H1 (cell line): ENCODE results near the gene LGALS4. TPM values are rescaled to one million over a fixed set of nuclear protein-coding genes. Genes with fewer than 3 reads are reported as not detected.

Source experiments
- CTCF ChIA-PET: fragments of 300-600 bp; sonication (Branson Sonifier 250); formaldehyde crosslinking; loops from one replicate; lab custom pipeline; 2021; ENCODE audit not compliant: partially characterized antibody; lab: Charles Lee
- POLR2A ChIA-PET: fragments of 300-600 bp; sonication (Branson Sonifier 250); formaldehyde crosslinking; loops from one replicate; lab custom pipeline; 2021; ENCODE audit warnings: inconsistent platforms; ENCODE audit not compliant: partially characterized antibody; lab: Charles Lee
- DNase-seq, 2 experiments: peaks; one replicate each; pipeline versions ENCODE4 v3.0.0 to v3.0.0-alpha.2; 2010 to 2022; ENCODE audit warnings: low spot score in 2 of 2, low read depth in 1 of 2, mixed read lengths in 1 of 2
- FAIRE-seq: peaks from 2 replicates; lab custom pipeline; 2011; peaks lifted over from hg19 to GRCh38; lab: Jason Lieb, UNC
- H2AFZ ChIP-seq: 2 replicates; pipeline ENCODE4 v1.8.1; 2012; ENCODE audit warnings: low read length, inconsistent platforms
- H2AK5ac ChIP-seq: 2 replicates; pipeline ENCODE4 v1.6.1; 2013; ENCODE audit warnings: low read depth, low read length
- H2BK120ac ChIP-seq: replicated peaks from 2 replicates; pipeline ENCODE3; 2013; ENCODE audit warnings: low read depth, low read length, inconsistent platforms
- H2BK12ac ChIP-seq: 2 replicates; pipeline ENCODE4 v1.6.1; 2013; ENCODE audit warnings: low read depth, low read length
- H2BK15ac ChIP-seq: 2 replicates; pipeline ENCODE4 v1.6.1; 2013; ENCODE audit warnings: low read length
- H2BK20ac ChIP-seq: 2 replicates; pipeline ENCODE4 v1.6.1; 2013; ENCODE audit warnings: low read length
- H2BK5ac ChIP-seq: 2 replicates; pipeline ENCODE4 v1.6.1; 2013; ENCODE audit warnings: low read depth, low read length
- H3K14ac ChIP-seq: 2 replicates; pipeline ENCODE4 v1.6.1; 2013; ENCODE audit warnings: inconsistent platforms; ENCODE audit not compliant: insufficient read length
- H3K18ac ChIP-seq: 2 replicates; pipeline ENCODE4 v1.6.1; 2013; ENCODE audit warnings: low read length; ENCODE audit errors: extremely low read depth
- H3K23ac ChIP-seq: 2 replicates; pipeline ENCODE4 v1.6.1; 2013; ENCODE audit warnings: inconsistent platforms; ENCODE audit not compliant: insufficient read length
- H3K23me2 ChIP-seq: 2 replicates; pipeline ENCODE4 v1.6.1; 2013; ENCODE audit warnings: low read depth, low read length
- H3K27ac ChIP-seq: 2 replicates; pipeline ENCODE4 v1.6.1; 2011; ENCODE audit warnings: low read depth, low read length, inconsistent platforms
- H3K27me3 ChIP-seq, 4 experiments: replicated peaks in 1 of 4; 1 replicate in 1 of 4; 2 replicates in 3 of 4; pipeline versions ENCODE4 v1.6.1 to v1.8.1; 2011 to 2013; ENCODE audit warnings: low read length in 3 of 4, mild to moderate bottlenecking in 3 of 4, inconsistent platforms in 2 of 4, mixed read lengths in 2 of 4, moderate library complexity in 1 of 4; ENCODE audit not compliant: control insufficient read depth in 3 of 4, insufficient read depth in 3 of 4; ENCODE audit errors: extremely low read depth in 1 of 4
- H3K36me3 ChIP-seq, 4 experiments: 2 replicates each; pipeline versions ENCODE4 v1.6.1 to v1.8.1; 2011 to 2013; ENCODE audit warnings: mild to moderate bottlenecking in 4 of 4, low read length in 3 of 4, moderate library complexity in 2 of 4, control low read depth in 1 of 4, inconsistent platforms in 1 of 4; ENCODE audit not compliant: insufficient read depth in 4 of 4, control insufficient read depth in 2 of 4
- H3K4ac ChIP-seq: replicated peaks from 2 replicates; pipeline ENCODE3; 2013; ENCODE audit warnings: low read length, low read depth, mixed read lengths, inconsistent platforms; ENCODE audit not compliant: insufficient read length
- H3K4me1 ChIP-seq, 4 experiments: replicated peaks in 1 of 4; 1 replicate in 1 of 4; 2 replicates in 3 of 4; pipeline versions ENCODE4 v1.6.1 to v1.8.1; 2011 to 2013; ENCODE audit warnings: low read length in 3 of 4, inconsistent platforms in 2 of 4, mixed read lengths in 1 of 4; ENCODE audit not compliant: insufficient read depth in 4 of 4, control insufficient read depth in 3 of 4
- H3K4me2 ChIP-seq, 2 experiments: 2 replicates each; pipeline versions ENCODE4 v1.6.1 to v1.8.1; 2011 to 2013; ENCODE audit warnings: low read depth in 2 of 2, low read length in 2 of 2, control low read depth in 1 of 2, inconsistent platforms in 1 of 2, mild to moderate bottlenecking in 1 of 2; ENCODE audit not compliant: insufficient read depth in 1 of 2
- H3K4me3 ChIP-seq, 4 experiments: fragments of 200-600, 300-600 bp in 1 of 4; sonication (generic), shearing (Covaris generic), sonication (Bioruptor Twin) in 1 of 4; 2 replicates each; pipeline versions ENCODE4 v1.5.1 to v1.8.1; 2011 to 2016; ENCODE audit warnings: low read length in 4 of 4, low read depth in 3 of 4, control low read depth in 2 of 4, inconsistent platforms in 2 of 4, mild to moderate bottlenecking in 2 of 4, mixed read lengths in 1 of 4, moderate library complexity in 1 of 4; ENCODE audit not compliant: insufficient read depth in 2 of 4; ENCODE audit errors: extremely low read depth in 1 of 4
- H3K56ac ChIP-seq: replicated peaks from 2 replicates; pipeline ENCODE3; 2013; ENCODE audit warnings: low read depth, mild to moderate bottlenecking, mixed read lengths, low read length, inconsistent platforms; ENCODE audit not compliant: insufficient read length
- H3K79me1 ChIP-seq: 2 replicates; pipeline ENCODE4 v1.6.1; 2013; ENCODE audit warnings: low read depth, low read length, control low read depth
- H3K79me2 ChIP-seq, 2 experiments: 2 replicates each; pipeline versions ENCODE4 v1.6.1 to v1.8.1; 2012 to 2013; ENCODE audit warnings: low read length in 2 of 2, mild to moderate bottlenecking in 2 of 2, inconsistent platforms in 1 of 2; ENCODE audit not compliant: insufficient read depth in 2 of 2, control insufficient read depth in 1 of 2
- H3K9ac ChIP-seq, 4 experiments: replicated peaks in 1 of 4; 1 replicate in 1 of 4; 2 replicates in 3 of 4; pipeline versions ENCODE4 v1.6.1 to v1.8.1; 2011 to 2013; ENCODE audit warnings: low read depth in 3 of 4, low read length in 3 of 4, control low read depth in 2 of 4, mild to moderate bottlenecking in 2 of 4, moderate library complexity in 2 of 4, inconsistent platforms in 1 of 4; ENCODE audit errors: extremely low read depth in 1 of 4
- H3K9me3 ChIP-seq, 2 experiments: 2 replicates each; pipeline versions ENCODE4 v1.6.1 to v1.8.1; 2012 to 2013; ENCODE audit warnings: mild to moderate bottlenecking in 2 of 2, moderate library complexity in 2 of 2, control low read depth in 1 of 2, inconsistent platforms in 1 of 2, low read depth in 1 of 2, low read length in 1 of 2, mixed read lengths in 1 of 2; ENCODE audit not compliant: insufficient read depth in 2 of 2
- H4K20me1 ChIP-seq, 2 experiments: replicated peaks in 1 of 2; 2 replicates each; pipeline versions ENCODE3 to v1.8.1; 2011 to 2013; ENCODE audit warnings: inconsistent platforms in 2 of 2, low read length in 2 of 2, mild to moderate bottlenecking in 1 of 2; ENCODE audit not compliant: insufficient read depth in 2 of 2, control insufficient read depth in 1 of 2
- H4K5ac ChIP-seq: 2 replicates; pipeline ENCODE4 v1.6.1; 2013; ENCODE audit warnings: low read length, low read depth, mixed read lengths, inconsistent platforms; ENCODE audit not compliant: insufficient read length
- H4K8ac ChIP-seq: 2 replicates; pipeline ENCODE4 v1.8.0; 2013; ENCODE audit warnings: mild to moderate bottlenecking, moderate library complexity, low read length, inconsistent platforms; ENCODE audit not compliant: insufficient read depth; ENCODE audit errors: extremely low read depth
- H4K91ac ChIP-seq: replicated peaks from 2 replicates; pipeline ENCODE3; 2013; ENCODE audit warnings: low read length, mixed read lengths, inconsistent platforms; ENCODE audit not compliant: insufficient read length
- POLR2AphosphoS5 ChIP-seq: IDR thresholded peaks from 2 replicates; pipeline ENCODE4 v1.6.1; 2011; ENCODE audit warnings: low read depth, low read length
- SRF ChIP-seq: IDR thresholded peaks from 2 replicates; pipeline ENCODE4 v1.6.1; 2011; ENCODE audit warnings: mild to moderate bottlenecking, low read depth, low read length, moderate library complexity
- WGBS, 2 experiments: shearing (Covaris generic) in 1 of 2; methylation state at CpG; one replicate each; pipeline versions ENCODE4 v1.1.6 to v1.1.7; 2013 to 2015; ENCODE audit warnings: low lambda C conversion rate in 2 of 2, mixed read lengths in 2 of 2, inconsistent platforms in 1 of 2, low coverage in 1 of 2, missing lambda C conversion rate in 1 of 2; ENCODE audit not compliant: insufficient replicate concordance in 2 of 2, insufficient coverage in 1 of 2, insufficient read length in 1 of 2; ENCODE audit errors: extremely low coverage in 1 of 2, missing lambda C conversion rate in 1 of 2; 5-methylcytosine and 5-hydroxymethylcytosine counted together
- polyA plus RNA-seq, 7 experiments: library from polyadenylated mRNA; depleted of rRNA in 3 of 7; stranded (reverse) in 5 of 7; unstranded in 2 of 7; fragments of >200 nt in 5 of 7; fragments of 200-250 nt in 2 of 7; gene quantifications; 1 replicate in 5 of 7; 2 replicates in 1 of 7; 4 replicates in 1 of 7; pipeline versions ENCODE4 v1.2.1 to v1.2.3, GENCODE V29; 2011 to 2013; ENCODE audit warnings: missing spikeins in 2 of 7, mixed read lengths in 2 of 7
- total RNA-seq: library from RNA; stranded (reverse); fragmentation: NEBNext Ultra II Directional; extraction: Animal tissue kit (Norgen Biotek cat#: 25700); gene quantifications from 2 replicates; pipeline ENCODE4 v1.2.1, GENCODE V29; 2021

Gene LGALS4
- total and polyA plus RNA-seq, 2 of the 8 experiments (the other 6 are each of a cell fraction or from before 2014, with no cell fraction given), result 0.32 to 0.37 TPM

DNA sequence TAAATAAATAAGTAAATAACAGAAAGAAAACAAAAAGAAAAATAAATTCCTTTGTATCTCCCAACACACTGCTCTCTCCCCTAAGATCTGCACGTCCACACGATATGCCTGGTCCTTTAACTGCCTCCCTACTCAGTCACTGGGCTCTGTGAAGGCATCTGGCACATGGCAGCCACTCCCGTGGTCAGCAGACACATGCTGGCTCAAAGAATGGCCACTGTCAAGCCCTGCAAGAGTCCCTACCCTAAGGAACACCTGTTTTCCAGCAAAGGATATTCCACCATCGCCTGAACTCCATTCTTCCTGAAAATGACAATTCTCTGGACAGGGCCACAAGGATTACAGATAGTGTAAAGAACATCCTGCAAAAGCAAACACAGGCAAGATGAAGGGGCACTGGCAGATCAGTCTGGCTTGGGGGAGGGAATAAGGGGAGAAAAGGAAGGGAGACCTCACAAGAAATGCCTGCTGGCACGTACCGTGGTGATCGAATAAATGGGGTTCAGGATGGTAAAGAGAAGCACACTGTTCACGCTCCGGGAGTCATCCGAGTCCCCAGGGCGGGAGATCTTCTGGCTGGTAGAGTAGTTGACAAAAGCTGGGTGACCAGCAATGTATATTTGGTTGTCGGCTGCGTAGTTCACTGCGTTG, 32.8 kb upstream of the LGALS4 start:
- Histone ChIP-seq H3K79me2 (peaks cover 22 to 76% of the 10 kb centered on the region in 2 experiments), H2BK120ac (no peak overlapping the region), H2BK12ac (no peak overlapping the region), H3K79me1 (peaks cover 19% of the 10 kb centered on the region; the same call in 1 of the 2 replicates), H2BK15ac (no peak overlapping the region), H3K23me2 (peaks cover 9% of the 10 kb centered on the region), H3K9me3 (no peaks in the 10 kb centered on the region), H4K20me1 (peaks cover 38 to 52% of the 10 kb centered on the region in 2 experiments), H2AFZ (no peak overlapping the region), H3K56ac (no peak overlapping the region), H2BK5ac (no peak overlapping the region), H4K5ac (no peak overlapping the region), H3K4me2 (no peak overlapping the region), H3K27ac (no peak overlapping the region), H3K4me3 (no peak overlapping the region), H4K8ac (no peak overlapping the region), H3K4ac (no peak overlapping the region), H3K4me1 (peaks cover 2 to 9% (median 3%) of the 10 kb centered on the region in 4 experiments; a peak in 4 of 7 replicates), H3K14ac (no peak overlapping the region), H3K27me3 (no peaks in the 10 kb centered on the region; a peak in 1 of 7 replicates), H3K36me3 (peaks cover 60 to 85% (median 73%) of the 10 kb centered on the region in 4 experiments), H2AK5ac (no peak overlapping the region), H3K23ac (no peak overlapping the region), H4K91ac (no peak overlapping the region), H3K9ac (no peak overlapping the region), H2BK20ac (no peak overlapping the region), H3K18ac (no peak overlapping the region)
- FAIRE-seq (no peak), DNase-seq (no peak)
- WGBS, 2 experiments, result 96% methylated on average over 14 of the region's 14 CpGs; no CpG with 5 or more reads in 1 of the 2 experiments
- no peak for TF ChIP-seq SRF
- TF ChIP-seq POLR2AphosphoS5, result peak; percentile 63; the same call in 1 of the 2 replicates
- CTCF ChIA-PET, result no interaction called here
- POLR2A ChIA-PET, result interaction anchor here (0.6 to 8.3 kb wide), 19 partner anchors 11 to 249 kb away, joined by 3 to 376 read pairs (median 4); partner anchors contain the start of genes CAPN12, ECH1 and MAP4K1
